GM23338 (cell line): ENCODE data around the gene PNN.
"Not testable (repeated sequence)": the region's sequence is repeated elsewhere in the genome, so short reads cannot be mapped to it uniquely, and the experiment has no call there.

ENCODE experiments used
- CREB1 ChIP-seq: fragments of 250-450 bp; sonication (Bioruptor Pico); IDR thresholded peaks from 2 replicates; pipeline ENCODE4 v1.5.0; 2020; ENCODE audit warnings: low read depth, mild to moderate bottlenecking, moderate library complexity
- ETS1 ChIP-seq: IDR thresholded peaks from 2 replicates; pipeline ENCODE4 v1.6.1; 2016; ENCODE audit warnings: antibody characterized with exemption
- EZH2 ChIP-seq: fragments of 200-600 bp; sonication (generic); IDR thresholded peaks from one replicate; pipeline ENCODE4 v1.8.0; 2017; ENCODE audit warnings: antibody characterized with exemption, mild to moderate bottlenecking, low read depth; ENCODE audit not compliant: unreplicated experiment
- EZH2phosphoT487 ChIP-seq: fragments of 200-600 bp; sonication (generic); IDR thresholded peaks from one replicate; pipeline ENCODE4 v1.8.1; 2018; ENCODE audit warnings: antibody characterized with exemption; ENCODE audit not compliant: unreplicated experiment
- JUNB ChIP-seq: IDR thresholded peaks from one replicate; pipeline ENCODE4 v1.6.1; 2016; ENCODE audit warnings: antibody characterized with exemption; ENCODE audit not compliant: unreplicated experiment
- POLR2AphosphoS5 ChIP-seq: IDR thresholded peaks from 2 replicates; pipeline ENCODE4 v1.6.1; 2016; ENCODE audit warnings: antibody characterized with exemption, low read depth
- REST ChIP-seq: IDR thresholded peaks from one replicate; pipeline ENCODE4 v1.6.1; 2018; ENCODE audit warnings: antibody characterized with exemption; ENCODE audit not compliant: unreplicated experiment
- STAT1 ChIP-seq: IDR thresholded peaks from one replicate; pipeline ENCODE4 v1.6.1; 2016; ENCODE audit warnings: antibody characterized with exemption; ENCODE audit not compliant: unreplicated experiment
- TF ChIP-seq, protein P1 (sequence below), 2 experiments: fragments of 200-600 bp in 1 of 2; sonication (generic) in 1 of 2; conservative IDR thresholded peaks; 2 replicates each; pipeline versions ENCODE4 v1.5.1 to v1.6.1; 2016 to 2017; ENCODE audit warnings: antibody characterized with exemption in 2 of 2, low read depth in 2 of 2, mild to moderate bottlenecking in 2 of 2, moderate library complexity in 1 of 2
- TF ChIP-seq, protein P2 (sequence below): fragments of 250-450 bp; sonication (Bioruptor Pico); IDR thresholded peaks from 2 replicates; pipeline ENCODE4 v1.5.0; 2020; ENCODE audit warnings: mild to moderate bottlenecking, moderate library complexity

- TF ChIP-seq, protein P1, sequence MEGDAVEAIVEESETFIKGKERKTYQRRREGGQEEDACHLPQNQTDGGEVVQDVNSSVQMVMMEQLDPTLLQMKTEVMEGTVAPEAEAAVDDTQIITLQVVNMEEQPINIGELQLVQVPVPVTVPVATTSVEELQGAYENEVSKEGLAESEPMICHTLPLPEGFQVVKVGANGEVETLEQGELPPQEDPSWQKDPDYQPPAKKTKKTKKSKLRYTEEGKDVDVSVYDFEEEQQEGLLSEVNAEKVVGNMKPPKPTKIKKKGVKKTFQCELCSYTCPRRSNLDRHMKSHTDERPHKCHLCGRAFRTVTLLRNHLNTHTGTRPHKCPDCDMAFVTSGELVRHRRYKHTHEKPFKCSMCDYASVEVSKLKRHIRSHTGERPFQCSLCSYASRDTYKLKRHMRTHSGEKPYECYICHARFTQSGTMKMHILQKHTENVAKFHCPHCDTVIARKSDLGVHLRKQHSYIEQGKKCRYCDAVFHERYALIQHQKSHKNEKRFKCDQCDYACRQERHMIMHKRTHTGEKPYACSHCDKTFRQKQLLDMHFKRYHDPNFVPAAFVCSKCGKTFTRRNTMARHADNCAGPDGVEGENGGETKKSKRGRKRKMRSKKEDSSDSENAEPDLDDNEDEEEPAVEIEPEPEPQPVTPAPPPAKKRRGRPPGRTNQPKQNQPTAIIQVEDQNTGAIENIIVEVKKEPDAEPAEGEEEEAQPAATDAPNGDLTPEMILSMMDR (conservative IDR thresholded peaks at IDR 0.05; ENCODE audit: low read depth in 2 of 2): not testable (repeated sequence)
- TF ChIP-seq, protein P2, sequence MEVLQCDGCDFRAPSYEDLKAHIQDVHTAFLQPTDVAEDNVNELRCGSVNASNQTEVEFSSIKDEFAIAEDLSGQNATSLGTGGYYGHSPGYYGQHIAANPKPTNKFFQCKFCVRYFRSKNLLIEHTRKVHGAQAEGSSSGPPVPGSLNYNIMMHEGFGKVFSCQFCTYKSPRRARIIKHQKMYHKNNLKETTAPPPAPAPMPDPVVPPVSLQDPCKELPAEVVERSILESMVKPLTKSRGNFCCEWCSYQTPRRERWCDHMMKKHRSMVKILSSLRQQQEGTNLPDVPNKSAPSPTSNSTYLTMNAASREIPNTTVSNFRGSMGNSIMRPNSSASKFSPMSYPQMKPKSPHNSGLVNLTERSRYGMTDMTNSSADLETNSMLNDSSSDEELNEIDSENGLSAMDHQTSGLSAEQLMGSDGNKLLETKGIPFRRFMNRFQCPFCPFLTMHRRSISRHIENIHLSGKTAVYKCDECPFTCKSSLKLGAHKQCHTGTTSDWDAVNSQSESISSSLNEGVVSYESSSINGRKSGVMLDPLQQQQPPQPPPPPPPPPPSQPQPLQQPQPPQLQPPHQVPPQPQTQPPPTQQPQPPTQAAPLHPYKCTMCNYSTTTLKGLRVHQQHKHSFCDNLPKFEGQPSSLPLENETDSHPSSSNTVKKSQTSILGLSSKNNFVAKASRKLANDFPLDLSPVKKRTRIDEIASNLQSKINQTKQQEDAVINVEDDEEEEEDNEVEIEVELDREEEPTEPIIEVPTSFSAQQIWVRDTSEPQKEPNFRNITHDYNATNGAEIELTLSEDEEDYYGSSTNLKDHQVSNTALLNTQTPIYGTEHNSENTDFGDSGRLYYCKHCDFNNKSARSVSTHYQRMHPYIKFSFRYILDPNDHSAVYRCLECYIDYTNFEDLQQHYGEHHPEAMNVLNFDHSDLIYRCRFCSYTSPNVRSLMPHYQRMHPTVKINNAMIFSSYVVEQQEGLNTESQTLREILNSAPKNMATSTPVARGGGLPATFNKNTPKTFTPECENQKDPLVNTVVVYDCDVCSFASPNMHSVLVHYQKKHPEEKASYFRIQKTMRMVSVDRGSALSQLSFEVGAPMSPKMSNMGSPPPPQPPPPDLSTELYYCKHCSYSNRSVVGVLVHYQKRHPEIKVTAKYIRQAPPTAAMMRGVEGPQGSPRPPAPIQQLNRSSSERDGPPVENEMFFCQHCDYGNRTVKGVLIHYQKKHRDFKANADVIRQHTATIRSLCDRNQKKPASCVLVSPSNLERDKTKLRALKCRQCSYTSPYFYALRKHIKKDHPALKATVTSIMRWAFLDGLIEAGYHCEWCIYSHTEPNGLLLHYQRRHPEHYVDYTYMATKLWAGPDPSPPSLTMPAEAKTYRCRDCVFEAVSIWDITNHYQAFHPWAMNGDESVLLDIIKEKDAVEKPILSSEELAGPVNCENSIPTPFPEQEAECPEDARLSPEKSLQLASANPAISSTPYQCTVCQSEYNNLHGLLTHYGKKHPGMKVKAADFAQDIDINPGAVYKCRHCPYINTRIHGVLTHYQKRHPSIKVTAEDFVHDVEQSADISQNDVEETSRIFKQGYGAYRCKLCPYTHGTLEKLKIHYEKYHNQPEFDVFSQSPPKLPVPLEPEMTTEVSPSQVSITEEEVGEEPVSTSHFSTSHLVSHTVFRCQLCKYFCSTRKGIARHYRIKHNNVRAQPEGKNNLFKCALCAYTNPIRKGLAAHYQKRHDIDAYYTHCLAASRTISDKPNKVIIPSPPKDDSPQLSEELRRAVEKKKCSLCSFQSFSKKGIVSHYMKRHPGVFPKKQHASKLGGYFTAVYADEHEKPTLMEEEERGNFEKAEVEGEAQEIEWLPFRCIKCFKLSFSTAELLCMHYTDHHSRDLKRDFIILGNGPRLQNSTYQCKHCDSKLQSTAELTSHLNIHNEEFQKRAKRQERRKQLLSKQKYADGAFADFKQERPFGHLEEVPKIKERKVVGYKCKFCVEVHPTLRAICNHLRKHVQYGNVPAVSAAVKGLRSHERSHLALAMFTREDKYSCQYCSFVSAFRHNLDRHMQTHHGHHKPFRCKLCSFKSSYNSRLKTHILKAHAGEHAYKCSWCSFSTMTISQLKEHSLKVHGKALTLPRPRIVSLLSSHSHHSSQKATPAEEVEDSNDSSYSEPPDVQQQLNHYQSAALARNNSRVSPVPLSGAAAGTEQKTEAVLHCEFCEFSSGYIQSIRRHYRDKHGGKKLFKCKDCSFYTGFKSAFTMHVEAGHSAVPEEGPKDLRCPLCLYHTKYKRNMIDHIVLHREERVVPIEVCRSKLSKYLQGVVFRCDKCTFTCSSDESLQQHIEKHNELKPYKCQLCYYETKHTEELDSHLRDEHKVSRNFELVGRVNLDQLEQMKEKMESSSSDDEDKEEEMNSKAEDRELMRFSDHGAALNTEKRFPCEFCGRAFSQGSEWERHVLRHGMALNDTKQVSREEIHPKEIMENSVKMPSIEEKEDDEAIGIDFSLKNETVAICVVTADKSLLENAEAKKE (CRISPR knock-in tag): not testable (repeated sequence)
- TF ChIP-seq STAT1; EZH2; ETS1; EZH2phosphoT487; POLR2AphosphoS5; REST; JUNB; CREB1 (CRISPR knock-in tag): not testable (repeated sequence)
These were observed 31.8 kb upstream of the PNN start for GRCh38 chr14:39143226-39143625.
